Measurements from ENCODE around the gene CLCN7. TPM values are rescaled to one million over a fixed set of nuclear protein-coding genes. Genes with fewer than 3 reads are reported as not detected.
"Not testable (repeated sequence)": the region's sequence is repeated elsewhere in the genome, so short reads cannot be mapped to it uniquely, and the experiment has no call there.

The CLCN7 gene
- total RNA-seq, 4 donors from 2014 or later = 24.8 to 45.8 (median 38.4) TPM

DNA sequence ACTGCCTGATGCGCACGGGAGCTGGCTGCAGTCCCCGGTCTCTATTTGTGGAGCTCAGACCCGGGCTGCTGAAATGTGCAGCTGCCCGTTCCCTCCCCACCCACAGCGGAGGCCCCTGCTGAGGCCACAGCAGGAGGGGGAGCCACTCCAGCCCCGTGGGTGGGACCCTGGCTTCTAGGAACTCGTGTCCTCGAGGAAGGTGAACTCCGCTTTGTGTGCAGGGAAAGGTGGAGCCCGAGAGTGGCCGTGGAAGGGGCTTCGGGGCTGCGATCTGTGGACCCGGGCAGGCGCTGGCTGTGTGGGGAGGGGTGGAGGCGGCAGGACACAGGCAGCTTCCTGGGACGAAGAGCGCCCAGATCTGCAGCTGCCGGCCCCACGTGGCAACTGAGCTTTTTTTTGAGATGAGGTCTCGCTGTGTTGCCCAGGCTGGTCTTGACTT is 33.4 kb downstream of the CLCN7 start:
- Histone ChIP-seq H3K4me1 (no peaks in the 10 kb centered on the region), H3K27me3 (no peaks in the 10 kb centered on the region), H3K9me3 (no peaks in the 10 kb centered on the region), H3K4me3 (no peak overlapping the region), H3K27ac (no peak overlapping the region), H3K36me3 (peaks cover 0 to 11% of the 10 kb centered on the region in 2 donors)
- intact Hi-C loops (cut with DNase I; ENCODE audit: low total_unique reads) = no loop called here
- no peak for ATAC-seq
- no peak for DNase-seq
- TF ChIP-seq, protein P1, sequence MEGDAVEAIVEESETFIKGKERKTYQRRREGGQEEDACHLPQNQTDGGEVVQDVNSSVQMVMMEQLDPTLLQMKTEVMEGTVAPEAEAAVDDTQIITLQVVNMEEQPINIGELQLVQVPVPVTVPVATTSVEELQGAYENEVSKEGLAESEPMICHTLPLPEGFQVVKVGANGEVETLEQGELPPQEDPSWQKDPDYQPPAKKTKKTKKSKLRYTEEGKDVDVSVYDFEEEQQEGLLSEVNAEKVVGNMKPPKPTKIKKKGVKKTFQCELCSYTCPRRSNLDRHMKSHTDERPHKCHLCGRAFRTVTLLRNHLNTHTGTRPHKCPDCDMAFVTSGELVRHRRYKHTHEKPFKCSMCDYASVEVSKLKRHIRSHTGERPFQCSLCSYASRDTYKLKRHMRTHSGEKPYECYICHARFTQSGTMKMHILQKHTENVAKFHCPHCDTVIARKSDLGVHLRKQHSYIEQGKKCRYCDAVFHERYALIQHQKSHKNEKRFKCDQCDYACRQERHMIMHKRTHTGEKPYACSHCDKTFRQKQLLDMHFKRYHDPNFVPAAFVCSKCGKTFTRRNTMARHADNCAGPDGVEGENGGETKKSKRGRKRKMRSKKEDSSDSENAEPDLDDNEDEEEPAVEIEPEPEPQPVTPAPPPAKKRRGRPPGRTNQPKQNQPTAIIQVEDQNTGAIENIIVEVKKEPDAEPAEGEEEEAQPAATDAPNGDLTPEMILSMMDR (IDR thresholded peaks at IDR 0.05 in 4 of 5, conservative IDR thresholded peaks at IDR 0.05 in 1 of 5) = no peak
- TF ChIP-seq POLR2A (IDR thresholded peaks at IDR 0.05) = no peak
- in situ Hi-C loops (cut with MboI; ENCODE audit: low sequenced_read_pairs in 4 of 4) = no loop called here

DNA sequence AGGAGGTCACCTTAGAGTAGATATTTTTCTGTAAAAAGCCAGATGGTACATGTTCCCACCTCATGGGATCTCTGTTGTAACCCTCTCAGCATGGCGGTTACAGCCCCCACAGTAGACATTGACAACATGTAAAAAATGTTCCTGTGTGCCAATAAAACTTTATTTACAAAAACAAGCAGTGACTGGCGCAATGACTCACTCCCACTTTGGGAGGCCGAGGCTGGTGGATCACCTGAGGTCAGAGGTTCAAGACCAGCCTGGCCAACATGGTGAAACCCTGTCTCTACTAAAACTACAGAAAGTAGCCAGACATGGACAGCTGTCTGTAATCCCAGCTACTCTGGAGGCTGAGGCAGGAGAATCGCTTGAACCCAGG is 35.1 kb downstream of the CLCN7 start:
- in situ Hi-C loops (cut with MboI; ENCODE audit: low sequenced_read_pairs in 4 of 4); H3K9me3 ChIP-seq; DNase-seq; H3K36me3 ChIP-seq; H3K4me1 ChIP-seq; H3K27ac ChIP-seq; ATAC-seq; intact Hi-C loops (cut with DNase I; ENCODE audit: low total_unique reads); H3K27me3 ChIP-seq; H3K4me3 ChIP-seq: not testable (repeated sequence)

DNA sequence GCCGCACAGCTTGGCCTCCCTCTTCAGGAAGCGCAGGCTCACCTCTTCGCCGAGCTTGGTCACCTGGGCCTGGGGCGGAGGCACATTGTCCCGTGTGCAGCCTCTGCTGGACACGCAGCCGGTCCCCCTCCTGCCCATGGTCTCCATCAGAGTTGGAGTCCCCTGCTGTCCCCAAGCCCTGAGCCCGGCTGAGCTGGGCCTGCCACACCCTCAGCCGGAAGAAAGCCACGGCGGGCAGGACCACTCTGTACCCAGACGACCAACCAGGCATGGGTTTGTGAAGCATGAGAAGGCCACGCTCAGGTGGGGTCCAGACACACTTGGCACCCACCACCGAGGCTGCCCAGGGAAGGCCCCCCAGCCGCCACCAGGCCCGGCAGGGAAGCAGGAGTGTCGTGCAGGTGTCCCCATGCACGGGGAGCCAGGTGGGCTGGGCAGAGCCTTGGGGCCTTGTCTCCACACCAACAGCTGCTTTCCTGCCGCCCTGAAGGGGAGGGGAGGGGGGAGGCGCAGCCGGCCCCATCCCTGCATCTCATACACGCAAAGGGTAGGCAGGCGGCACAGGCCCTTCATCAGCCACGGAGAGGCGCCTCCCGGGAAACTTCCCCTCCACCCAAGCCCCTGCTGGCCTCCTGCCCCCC is 35.6 kb downstream of the CLCN7 start:
- no peaks in the 10 kb centered on the region for H3K4me1 ChIP-seq
- ATAC-seq (no peak), DNase-seq (no peak)
- TF ChIP-seq POLR2A (IDR thresholded peaks at IDR 0.05) = no peak
- TF ChIP-seq, protein P1 (IDR thresholded peaks at IDR 0.05 in 4 of 5, conservative IDR thresholded peaks at IDR 0.05 in 1 of 5) = no peak
- H3K27ac ChIP-seq = no peak overlapping the region
- intact Hi-C loops (cut with DNase I; ENCODE audit: low total_unique reads) = no loop called here
- H3K36me3 ChIP-seq = no peaks in the 10 kb centered on the region
- H3K4me3 ChIP-seq = no peak overlapping the region
- no peaks in the 10 kb centered on the region for H3K9me3 ChIP-seq
- in situ Hi-C loops (cut with MboI; ENCODE audit: low sequenced_read_pairs in 4 of 4) = no loop called here
- no peaks in the 10 kb centered on the region for H3K27me3 ChIP-seq

DNA sequence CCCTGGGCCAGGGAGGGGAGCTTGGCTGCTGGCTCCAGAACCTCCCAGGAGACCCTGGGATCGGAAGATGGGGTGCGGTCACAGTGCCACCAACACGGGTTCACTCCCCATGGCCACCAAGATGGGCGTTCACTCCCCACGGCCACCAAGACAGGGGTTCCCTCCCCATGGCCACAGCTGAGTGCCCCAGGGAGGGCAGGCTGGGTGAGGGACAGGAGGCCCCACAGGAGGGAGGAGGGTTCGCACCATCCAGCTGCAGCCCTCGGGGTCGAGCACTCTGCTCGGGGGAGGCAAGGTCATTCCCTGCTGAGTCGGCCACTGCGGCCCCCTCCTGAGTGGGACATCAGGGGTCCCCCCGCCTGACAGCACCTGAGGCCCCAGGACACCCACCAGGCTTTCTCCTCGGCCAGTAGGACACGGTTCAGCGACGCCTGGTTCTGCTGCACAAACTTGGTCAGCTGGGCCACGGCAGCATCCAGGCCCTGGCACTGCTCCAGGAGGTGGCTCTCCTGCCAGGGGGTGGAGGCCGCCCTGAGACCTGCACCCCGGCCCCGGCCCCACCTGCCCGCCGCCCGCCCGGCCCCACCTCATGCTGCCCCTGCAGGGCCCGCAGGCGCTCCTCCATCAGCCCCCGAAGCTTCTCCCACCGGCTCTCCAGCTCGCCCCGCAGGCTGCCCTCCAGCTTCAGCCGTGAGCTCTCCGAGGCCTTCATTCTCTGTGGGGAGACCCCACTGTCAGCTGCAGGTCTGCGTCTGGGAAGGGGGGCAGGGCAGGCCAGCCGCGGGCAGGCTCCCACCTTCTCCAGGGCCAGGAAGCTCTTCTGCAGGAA is 36.4 kb downstream of the CLCN7 start:
- intact Hi-C loops (cut with DNase I; ENCODE audit: low total_unique reads) (no loop called here), in situ Hi-C loops (cut with MboI; ENCODE audit: low sequenced_read_pairs in 4 of 4) (no loop called here)
- H3K27ac ChIP-seq = no peak overlapping the region
- no peaks in the 10 kb centered on the region for H3K36me3 ChIP-seq
- TF ChIP-seq, protein P1 (IDR thresholded peaks at IDR 0.05 in 4 of 5, conservative IDR thresholded peaks at IDR 0.05 in 1 of 5) = no peak
- TF ChIP-seq POLR2A (IDR thresholded peaks at IDR 0.05) = no peak
- no peak for ATAC-seq
- no peaks in the 10 kb centered on the region for H3K27me3 ChIP-seq
- H3K4me3 ChIP-seq = no peak overlapping the region
- H3K4me1 ChIP-seq = no peaks in the 10 kb centered on the region
- no peaks in the 10 kb centered on the region for H3K9me3 ChIP-seq
- DNase-seq = no peak

DNA sequence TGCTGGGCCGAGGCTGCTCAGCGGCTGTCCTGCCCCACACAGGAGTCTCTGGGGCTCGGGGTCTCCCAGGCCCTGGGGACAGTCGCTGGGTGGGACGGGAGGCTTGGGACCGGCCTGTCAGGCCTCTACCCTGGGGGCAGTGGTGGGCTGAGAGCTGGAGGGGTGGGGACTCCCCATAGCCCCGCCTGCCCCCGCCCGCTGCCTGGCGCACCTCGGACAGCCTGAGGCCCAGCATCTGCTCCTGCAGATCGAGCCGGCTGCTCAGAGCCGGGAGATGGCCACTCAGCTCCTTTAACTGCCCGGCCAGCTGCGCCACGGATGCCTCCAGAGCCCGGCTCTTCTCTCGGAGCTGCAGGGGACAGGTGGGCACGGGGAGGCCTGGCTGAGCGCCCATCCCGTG is 37.2 kb downstream of the CLCN7 start:
- DNase-seq (no peak), ATAC-seq (no peak)
- Histone ChIP-seq H3K4me1 (no peaks in the 10 kb centered on the region), H3K27ac (no peak overlapping the region), H3K27me3 (no peaks in the 10 kb centered on the region), H3K9me3 (no peaks in the 10 kb centered on the region), H3K4me3 (no peak overlapping the region), H3K36me3 (no peaks in the 10 kb centered on the region)
- TF ChIP-seq POLR2A (IDR thresholded peaks at IDR 0.05) = no peak
- TF ChIP-seq, protein P1 (IDR thresholded peaks at IDR 0.05 in 4 of 5, conservative IDR thresholded peaks at IDR 0.05 in 1 of 5) = no peak
- intact Hi-C loops (cut with DNase I; ENCODE audit: low total_unique reads) = no loop called here
- in situ Hi-C loops (cut with MboI; ENCODE audit: low sequenced_read_pairs in 4 of 4) = no loop called here
